Osteoblast (primary cell): Measurements from ENCODE around the gene TSSK6. TPM values are rescaled to one million over a fixed set of nuclear protein-coding genes. Genes with fewer than 3 reads are reported as not detected.

Source experiments
- DNase-seq: peaks from one replicate; pipeline ENCODE4 v3.0.0; 2011; ENCODE audit warnings: low spot score, mixed read lengths; ENCODE audit not compliant: insufficient read length; ENCODE audit errors: missing footprints
- H2AFZ ChIP-seq: 2 replicates; pipeline ENCODE4 v1.6.0; 2011; ENCODE audit warnings: mild to moderate bottlenecking, low read length
- H3K27ac ChIP-seq: 2 replicates; pipeline ENCODE4 v1.5.1; 2011; ENCODE audit warnings: mild to moderate bottlenecking, low read depth, low read length, moderate library complexity
- H3K27me3 ChIP-seq: 2 replicates; pipeline ENCODE4 v1.6.0; 2012; ENCODE audit warnings: mild to moderate bottlenecking, control low read depth, inconsistent platforms, low read length, moderate library complexity; ENCODE audit not compliant: insufficient read depth
- H3K36me3 ChIP-seq: 2 replicates; pipeline ENCODE4 v1.5.1; 2011; ENCODE audit warnings: mild to moderate bottlenecking, low read length, control low read depth, moderate library complexity; ENCODE audit not compliant: insufficient read depth
- H3K4me1 ChIP-seq: 2 replicates; pipeline ENCODE4 v1.5.1; 2011; ENCODE audit warnings: mild to moderate bottlenecking, low read length, control low read depth, moderate library complexity; ENCODE audit not compliant: insufficient read depth
- H3K4me2 ChIP-seq: 2 replicates; pipeline ENCODE4 v1.6.0; 2011; ENCODE audit warnings: mild to moderate bottlenecking, low read length; ENCODE audit not compliant: insufficient read depth
- H3K4me3 ChIP-seq: fragments of 200-600 bp; sonication (generic); 3 replicates; pipeline ENCODE4 v1.5.1; 2012; ENCODE audit warnings: mild to moderate bottlenecking, low read length, inconsistent platforms; ENCODE audit not compliant: insufficient read depth
- H3K79me2 ChIP-seq: 2 replicates; pipeline ENCODE4 v1.6.0; 2012; ENCODE audit warnings: mild to moderate bottlenecking, low read length, control low read depth, inconsistent platforms; ENCODE audit not compliant: insufficient read depth
- H3K9me3 ChIP-seq: 2 replicates; pipeline ENCODE4 v1.5.1; 2011; ENCODE audit warnings: low read depth, low read length, control low read depth
- H4K20me1 ChIP-seq: 2 replicates; pipeline ENCODE4 v1.6.0; 2012; ENCODE audit warnings: mild to moderate bottlenecking, low read length, control low read depth; ENCODE audit not compliant: insufficient read depth
- CTCF ChIP-seq: IDR thresholded peaks from 2 replicates; pipeline ENCODE4 v1.5.1; 2011; ENCODE audit warnings: mild to moderate bottlenecking, low read depth, low read length, moderate library complexity; ENCODE audit errors: extremely low read depth
- total RNA-seq: library from RNA; depleted of rRNA; stranded (reverse); fragments of >200 nt; gene quantifications from 2 replicates; pipeline ENCODE4 v1.2.3, GENCODE V29; 2012

TSSK6 gene
- total RNA-seq, 1 donor, result 4.3 TPM

- H3K4me1 ChIP-seq, result peaks cover 12% of the 10 kb centered on the region
- peaks cover 8% of the 10 kb centered on the region for H4K20me1 ChIP-seq
- no peaks in the 10 kb centered on the region for H3K27me3 ChIP-seq
- H3K4me3 ChIP-seq, result peak overlapping the region; percentile 97
- H3K79me2 ChIP-seq, result peaks cover 55% of the 10 kb centered on the region
- peaks cover 3% of the 10 kb centered on the region for H3K9me3 ChIP-seq
- no peak for DNase-seq
- peak overlapping the region; percentile 98 for H3K4me2 ChIP-seq
- TF ChIP-seq CTCF, result no peak
- peaks cover 20% of the 10 kb centered on the region for H3K36me3 ChIP-seq
- H3K27ac ChIP-seq, result no peak overlapping the region
- no peak overlapping the region for H2AFZ ChIP-seq
Observed at GRCh38 chr19:19517235-19517619, 1.9 kb upstream of the TSSK6 start.

- H3K27ac ChIP-seq, result peak within 1 kb of the TSS; percentile 77
- H3K27me3 ChIP-seq, result no peaks in the 10 kb centered on the region
- peak; percentile 17 for TF ChIP-seq CTCF
- H4K20me1 ChIP-seq, result peaks cover 8% of the 10 kb centered on the region
- DNase-seq, result peak; percentile 98
- H3K36me3 ChIP-seq, result peaks cover 19% of the 10 kb centered on the region
- H3K9me3 ChIP-seq, result peaks cover 3% of the 10 kb centered on the region
- H3K4me2 ChIP-seq, result peak within 1 kb of the TSS; percentile 98
- peaks cover 12% of the 10 kb centered on the region for H3K4me1 ChIP-seq
- peak within 1 kb of the TSS; percentile 96 for H2AFZ ChIP-seq
- H3K4me3 ChIP-seq, result peak within 1 kb of the TSS; percentile 97
- peaks cover 46% of the 10 kb centered on the region for H3K79me2 ChIP-seq
Observed at GRCh38 chr19:19515642-19516519, 533 bp upstream of the TSSK6 start, which contains the start of gene NDUFA13. Gene NDUFA13 (plus strand): TSS chr19:19516225. CDS start chr19:19516239, 14 bp downstream.

- TF ChIP-seq CTCF, result no peak
- Histone ChIP-seq H3K9me3 (peaks cover 3% of the 10 kb centered on the region), H2AFZ (no peak overlapping the region), H4K20me1 (peaks cover 3% of the 10 kb centered on the region), H3K27ac (no peak overlapping the region), H3K79me2 (peaks cover 29% of the 10 kb centered on the region), H3K27me3 (no peaks in the 10 kb centered on the region), H3K4me2 (peak overlapping the region; percentile 23), H3K4me3 (peak overlapping the region; percentile 27), H3K36me3 (peaks cover 3% of the 10 kb centered on the region), H3K4me1 (peaks cover 12% of the 10 kb centered on the region)
- DNase-seq, result no peak
Observed at GRCh38 chr19:19514215-19514657, 1.1 kb downstream of the TSSK6 start.

GRCh38 chr19:19513682-19514081 lies 1.7 kb downstream of the TSSK6 start:
- Histone ChIP-seq H3K36me3 (no peaks in the 10 kb centered on the region), H3K4me2 (peak overlapping the region; percentile 23), H3K4me3 (peak overlapping the region; percentile 27), H3K27ac (no peak overlapping the region), H3K9me3 (peaks cover 3% of the 10 kb centered on the region), H3K79me2 (peaks cover 26% of the 10 kb centered on the region), H3K27me3 (no peaks in the 10 kb centered on the region), H4K20me1 (no peaks in the 10 kb centered on the region), H3K4me1 (peaks cover 12% of the 10 kb centered on the region), H2AFZ (no peak overlapping the region)
- no peak for DNase-seq
- no peak for TF ChIP-seq CTCF
